Endothelial cell of umbilical vein (primary cell): ENCODE measurements around the gene MANEAL. TPM values are rescaled to one million over a fixed set of nuclear protein-coding genes. Genes with fewer than 3 reads are reported as not detected.
A peak's percentile ranks its signal among the peaks of the same experiment; 100 is the strongest.

Source experiments
- BruUV-seq: library from RNA; stranded (reverse); fragments of 400-500 nt; replicated peaks from 2 replicates; lab custom pipeline; 2021; lab: Mats Ljungman, UMichigan
- CTCF ChIA-PET: fragments of 300-600, 350-600 bp; sonication (Branson Sonifier 250); formaldehyde crosslinking; loops from one replicate; lab custom pipeline; 2021; ENCODE audit warnings: antibody characterized with exemption, inconsistent platforms; lab: Charles Lee
- POLR2A ChIA-PET: fragments of 300-600, 350-600 bp; sonication (Branson Sonifier 250); formaldehyde crosslinking; loops from one replicate; lab custom pipeline; 2021; ENCODE audit warnings: antibody characterized with exemption, inconsistent platforms; lab: Charles Lee
- DNase-seq: peaks from one replicate; pipeline ENCODE4 v3.0.0-alpha.2; 2011; ENCODE audit warnings: low read depth, low spot score
- FAIRE-seq: peaks from 2 replicates; lab custom pipeline; 2011; peaks lifted over from hg19 to GRCh38; lab: Jason Lieb, UNC
- H2AFZ ChIP-seq: 2 replicates; pipeline ENCODE4 v1.6.0; 2012; ENCODE audit warnings: low read depth, low read length, control low read depth, inconsistent platforms
- H3K27ac ChIP-seq: 2 replicates; pipeline ENCODE4 v1.5.1; 2011; ENCODE audit warnings: low read depth, mild to moderate bottlenecking, control low read depth, low read length, moderate library complexity; ENCODE audit not compliant: insufficient read depth
- H3K27me3 ChIP-seq, 2 experiments: 2 replicates each; pipeline versions ENCODE4 v1.6.0 to v1.6.1; 2011; ENCODE audit warnings: low read length in 2 of 2, mixed read lengths in 1 of 2; ENCODE audit not compliant: control insufficient read depth in 2 of 2, insufficient read depth in 2 of 2
- H3K36me3 ChIP-seq, 2 experiments: 2 replicates in 1 of 2; 3 replicates in 1 of 2; pipeline ENCODE4 v1.5.1; 2011; ENCODE audit warnings: low read length in 2 of 2, mild to moderate bottlenecking in 1 of 2, moderate library complexity in 1 of 2; ENCODE audit not compliant: control insufficient read depth in 2 of 2, insufficient read depth in 2 of 2; ENCODE audit errors: extremely low read depth in 1 of 2
- H3K4me1 ChIP-seq: 3 replicates; pipeline ENCODE4 v1.5.1; 2011; ENCODE audit warnings: mild to moderate bottlenecking, low read length; ENCODE audit not compliant: control insufficient read depth, insufficient read depth; ENCODE audit errors: extremely low read depth
- H3K4me2 ChIP-seq: 2 replicates; pipeline ENCODE4 v1.6.1; 2011; ENCODE audit warnings: low read length, control low read depth, mixed read lengths; ENCODE audit not compliant: insufficient read depth
- H3K4me3 ChIP-seq, 3 experiments: fragments of 200-600 bp in 1 of 3; sonication (generic), shearing (Covaris generic) in 1 of 3; replicated peaks in 1 of 3; 2 replicates each; pipeline ENCODE4 v1.5.1; 2011 to 2016; ENCODE audit warnings: control low read depth in 3 of 3, low read length in 3 of 3, mild to moderate bottlenecking in 2 of 3, inconsistent platforms in 1 of 3, low read depth in 1 of 3, moderate library complexity in 1 of 3; ENCODE audit not compliant: insufficient read depth in 1 of 3
- H3K79me2 ChIP-seq: 2 replicates; pipeline ENCODE4 v1.6.0; 2012; ENCODE audit warnings: low read length, inconsistent platforms; ENCODE audit not compliant: control insufficient read depth, insufficient read depth
- H3K9ac ChIP-seq: replicated peaks from 2 replicates; pipeline ENCODE3; 2011; ENCODE audit warnings: low read length, control low read depth; ENCODE audit not compliant: insufficient read depth; ENCODE audit errors: extremely low read depth
- H3K9me1 ChIP-seq: replicated peaks from 3 replicates; pipeline ENCODE4 v1.6.0; 2011; ENCODE audit warnings: mild to moderate bottlenecking, low read length; ENCODE audit not compliant: control insufficient read depth, insufficient read depth; ENCODE audit errors: extremely low read depth
- H3K9me3 ChIP-seq: replicated peaks from 2 replicates; pipeline ENCODE4 v1.5.1; 2012; ENCODE audit warnings: low read length, inconsistent platforms; ENCODE audit not compliant: control insufficient read depth, insufficient read depth
- H4K20me1 ChIP-seq: replicated peaks from 2 replicates; pipeline ENCODE3; 2011; ENCODE audit warnings: mild to moderate bottlenecking, low read length; ENCODE audit not compliant: control insufficient read depth, insufficient read depth; ENCODE audit errors: extremely low read depth
- EZH2 ChIP-seq: IDR thresholded peaks from 2 replicates; pipeline ENCODE4 v1.6.1; 2012; ENCODE audit warnings: borderline replicate concordance, low read depth, mild to moderate bottlenecking, moderate library complexity, low read length, inconsistent platforms; ENCODE audit not compliant: severe bottlenecking
- FOS ChIP-seq: IDR thresholded peaks from 2 replicates; pipeline ENCODE4 v1.6.1; 2011; ENCODE audit warnings: mild to moderate bottlenecking, low read length, moderate library complexity, borderline replicate concordance; ENCODE audit not compliant: insufficient read depth
- GATA2 ChIP-seq: IDR thresholded peaks from 2 replicates; pipeline ENCODE4 v1.7.0; 2011; ENCODE audit warnings: low read depth, mild to moderate bottlenecking, moderate library complexity, mixed read lengths, low read length; ENCODE audit not compliant: insufficient read length, insufficient read depth
- JUN ChIP-seq: IDR thresholded peaks from 2 replicates; pipeline ENCODE4 v1.6.1; 2011; ENCODE audit warnings: borderline replicate concordance, low read depth; ENCODE audit not compliant: insufficient read length, insufficient read depth
- MYC ChIP-seq: IDR thresholded peaks from one replicate; pipeline ENCODE4 v1.6.1; 2011; ENCODE audit warnings: mild to moderate bottlenecking, low read depth, low read length
- POLR2A ChIP-seq: IDR thresholded peaks from 2 replicates; pipeline ENCODE4 v1.6.1; 2012; ENCODE audit warnings: low read depth, mild to moderate bottlenecking, control low read depth, low read length
- POLR2AphosphoS5 ChIP-seq: IDR thresholded peaks from 2 replicates; pipeline ENCODE4 v1.6.1; 2012; ENCODE audit warnings: low read depth, mild to moderate bottlenecking, control low read depth, low read length, moderate library complexity; ENCODE audit not compliant: insufficient read depth
- dilution Hi-C: fragments of 300-500 bp; cut with MboI; formaldehyde crosslinking; loops from one replicate; pipeline ENCODE4 v1.15.0; 2019; ENCODE audit warnings: low sequenced_read_pairs; ENCODE audit not compliant: extremely low pct_ligation_motif_present
- intact Hi-C: fragments of 100-400 bp; cut with micrococcal nuclease; formaldehyde crosslinking; loops from one replicate; pipeline ENCODE4 v1.10.0; 2022
- polyA plus RNA-seq, 4 experiments: library from polyadenylated mRNA; depleted of rRNA in 3 of 4; stranded (reverse) in 3 of 4; unstranded in 1 of 4; fragments of >200 nt; gene quantifications; 2 replicates each; pipeline versions ENCODE4 v1.2.1 to v1.2.3, GENCODE V29; 2011 to 2012; ENCODE audit warnings: missing spikeins in 1 of 4
- total RNA-seq: library from RNA; stranded (reverse); gene quantifications from 2 replicates; pipeline ENCODE4 v1.2.3, GENCODE V29; 2021
- TF ChIP-seq, protein P1 (sequence below): IDR thresholded peaks from 2 replicates; pipeline ENCODE4 v1.6.1; 2011; ENCODE audit not compliant: insufficient read depth, insufficient read length
- TF ChIP-seq, protein P2 (sequence below), 2 donors: IDR thresholded peaks; 1 replicate in 1 of 2; 2 replicates in 1 of 2; pipeline ENCODE4 v1.5.1; 2011; ENCODE audit warnings: low read length in 2 of 2, mild to moderate bottlenecking in 2 of 2, moderate library complexity in 2 of 2, control low read depth in 1 of 2, inconsistent platforms in 1 of 2, low read depth in 1 of 2; ENCODE audit not compliant: insufficient read depth in 1 of 2; ENCODE audit errors: extremely low read depth in 1 of 2

Gene MANEAL
- total and polyA plus RNA-seq, 2 donors (not counting 3 experiments of a cell fraction or from before 2014, with no cell fraction given), result 0.66 to 1.3 TPM

DNA sequence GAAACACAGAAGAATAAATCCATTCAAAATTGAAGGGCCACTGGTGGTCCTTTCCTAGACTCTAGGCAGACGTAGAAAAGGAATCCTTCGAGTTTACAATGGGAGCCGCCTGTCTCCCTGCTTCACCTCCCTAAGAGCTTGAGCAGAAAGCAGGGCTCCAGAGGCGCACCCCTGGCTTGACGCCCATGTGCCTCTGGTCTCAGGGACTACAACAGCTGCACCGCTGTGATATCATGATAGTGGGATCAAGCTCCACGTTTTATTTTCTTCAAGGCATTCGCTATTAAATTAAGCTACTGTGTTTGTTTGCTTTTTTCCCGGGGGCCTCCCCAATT, 13.5 kb downstream of the MANEAL start:
- H3K4me3 ChIP-seq, result peak overlapping the region; percentile 66 to 93 (median 83)
- H3K27me3 ChIP-seq, result no peaks in the 10 kb centered on the region
- no peaks in the 10 kb centered on the region for H3K9me1 ChIP-seq
- POLR2A ChIA-PET, result interaction anchor here (2.6 kb wide), 1 partner anchor 52 kb away, joined by 10 read pairs; the partner anchor contains the start of gene MTF1
- peak overlapping the region; percentile 91 for H3K9ac ChIP-seq
- CTCF ChIA-PET, result interaction anchor here (3.3 kb wide), 1 partner anchor 52 kb away, joined by 32 read pairs; the partner anchor contains the start of gene MTF1
- H3K27ac ChIP-seq, result peak overlapping the region; percentile 91
- FAIRE-seq, result no peak
- peaks cover 4% of the 10 kb centered on the region for H4K20me1 ChIP-seq
- dilution Hi-C loops (no loop called here), intact Hi-C loops (loop anchor here (5.0 kb wide), 3 partner anchors 125 to 335 kb away; partner anchors contain the start of gene ZC3H12A)
- H3K9me3 ChIP-seq, result no peaks in the 10 kb centered on the region
- no peak for DNase-seq
- peaks cover 19 to 31% of the 10 kb centered on the region in 2 experiments for H3K36me3 ChIP-seq
- H3K4me1 ChIP-seq, result peaks cover 13% of the 10 kb centered on the region
- no peak for TF ChIP-seq EZH2
- no peak for TF ChIP-seq GATA2
- no peak for TF ChIP-seq POLR2AphosphoS5
- no peak for TF ChIP-seq JUN
- peaks cover 23% of the 10 kb centered on the region for H3K79me2 ChIP-seq
- TSS peak; percentile 29 for BruUV-seq
- no peak overlapping the region for H2AFZ ChIP-seq
- H3K4me2 ChIP-seq, result peak overlapping the region; percentile 93

DNA sequence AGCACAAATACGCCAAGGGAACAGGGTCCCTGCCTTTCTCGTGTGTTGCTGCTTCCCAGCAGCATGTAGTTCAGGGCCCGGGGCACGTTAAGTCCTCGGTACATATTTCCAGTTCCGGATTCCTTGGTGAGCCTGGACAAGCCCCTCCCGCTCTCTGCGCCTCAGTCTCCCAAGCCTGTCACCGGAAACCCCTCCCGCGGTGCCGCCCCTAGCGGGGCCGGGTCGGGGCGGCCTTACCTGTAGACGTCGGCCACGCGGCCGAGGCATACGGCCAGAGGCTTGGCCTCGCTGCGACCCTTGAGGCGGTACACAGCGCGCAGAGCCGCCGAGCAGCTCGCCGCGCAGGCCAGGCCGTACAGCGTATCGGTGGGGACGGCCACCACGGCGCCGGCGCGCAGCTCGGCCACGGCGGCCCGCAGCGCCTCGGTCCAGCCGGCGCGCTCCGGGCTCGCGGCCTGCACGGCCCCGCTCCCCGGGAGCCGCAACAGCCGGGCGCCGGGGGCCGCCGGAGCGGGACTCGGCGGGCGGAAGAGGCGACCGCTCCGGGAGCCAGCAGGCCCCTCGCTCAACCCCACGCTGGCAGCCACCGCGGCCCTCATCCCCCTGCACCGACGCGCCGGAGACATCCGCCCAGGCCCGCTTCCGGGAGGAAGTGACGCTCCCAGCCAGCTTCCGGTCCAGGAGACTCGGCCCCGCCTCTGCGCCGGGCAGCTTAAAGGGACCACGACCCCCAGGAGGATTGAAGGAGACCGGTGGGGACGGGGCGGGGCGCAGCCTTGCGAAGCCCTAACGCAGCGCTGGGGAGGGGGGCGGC, 14.1 kb downstream of the MANEAL start, which contains the start of the genes C1orf122 and YRDC:
Gene C1orf122, plus strand, starts transcription at position 236 of the 814 bp plus-strand sequence. CDS start 615 bp downstream, outside the sequence.
Gene YRDC, minus strand, starts transcription at position 654 of the 814 bp plus-strand sequence. Its CDS starts 28 bp downstream, at position 626.
- H3K4me2 ChIP-seq, result peak within 1 kb of the TSS; percentile 93
- DNase-seq, result peak; percentile 93
- H4K20me1 ChIP-seq, result peaks cover 4% of the 10 kb centered on the region
- H3K27me3 ChIP-seq, result no peaks in the 10 kb centered on the region
- peak within 1 kb of the TSS; percentile 91 for H3K27ac ChIP-seq
- peak within 1 kb of the TSS; percentile 91 for H3K9ac ChIP-seq
- peaks cover 23% of the 10 kb centered on the region for H3K79me2 ChIP-seq
- H3K36me3 ChIP-seq, result peaks cover 15 to 28% of the 10 kb centered on the region in 2 experiments
- no TSS peak for BruUV-seq
- FAIRE-seq, result peak; percentile 93
- peaks cover 13% of the 10 kb centered on the region for H3K4me1 ChIP-seq
- no peaks in the 10 kb centered on the region for H3K9me1 ChIP-seq
- CTCF ChIA-PET, result interaction anchor here (0.7 to 3.3 kb wide), 4 partner anchors 9 to 243 kb away, joined by 3 to 32 read pairs (median 3); partner anchors contain the start of gene MTF1
- H2AFZ ChIP-seq, result peak within 1 kb of the TSS; percentile 36
- no peaks in the 10 kb centered on the region for H3K9me3 ChIP-seq
- peak within 1 kb of the TSS; percentile 66 to 93 (median 83) for H3K4me3 ChIP-seq
- dilution Hi-C loops (no loop called here), intact Hi-C loops (loop anchor here (1.0 to 5.0 kb wide), 7 partner anchors 52 to 335 kb away; partner anchors contain the start of genes CDCA8, DNALI1, INPP5B and MTF1)
- POLR2A ChIA-PET, result interaction anchor here (0.7 to 2.6 kb wide), 2 partner anchors 51 to 96 kb away, joined by 3 to 10 read pairs; partner anchors contain the start of gene MTF1
- TF ChIP-seq, protein P1, sequence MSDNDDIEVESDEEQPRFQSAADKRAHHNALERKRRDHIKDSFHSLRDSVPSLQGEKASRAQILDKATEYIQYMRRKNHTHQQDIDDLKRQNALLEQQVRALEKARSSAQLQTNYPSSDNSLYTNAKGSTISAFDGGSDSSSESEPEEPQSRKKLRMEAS, result peak; percentile 2
- TF ChIP-seq FOS, result no peak
- no peak for TF ChIP-seq POLR2A
- TF ChIP-seq, protein P2, sequence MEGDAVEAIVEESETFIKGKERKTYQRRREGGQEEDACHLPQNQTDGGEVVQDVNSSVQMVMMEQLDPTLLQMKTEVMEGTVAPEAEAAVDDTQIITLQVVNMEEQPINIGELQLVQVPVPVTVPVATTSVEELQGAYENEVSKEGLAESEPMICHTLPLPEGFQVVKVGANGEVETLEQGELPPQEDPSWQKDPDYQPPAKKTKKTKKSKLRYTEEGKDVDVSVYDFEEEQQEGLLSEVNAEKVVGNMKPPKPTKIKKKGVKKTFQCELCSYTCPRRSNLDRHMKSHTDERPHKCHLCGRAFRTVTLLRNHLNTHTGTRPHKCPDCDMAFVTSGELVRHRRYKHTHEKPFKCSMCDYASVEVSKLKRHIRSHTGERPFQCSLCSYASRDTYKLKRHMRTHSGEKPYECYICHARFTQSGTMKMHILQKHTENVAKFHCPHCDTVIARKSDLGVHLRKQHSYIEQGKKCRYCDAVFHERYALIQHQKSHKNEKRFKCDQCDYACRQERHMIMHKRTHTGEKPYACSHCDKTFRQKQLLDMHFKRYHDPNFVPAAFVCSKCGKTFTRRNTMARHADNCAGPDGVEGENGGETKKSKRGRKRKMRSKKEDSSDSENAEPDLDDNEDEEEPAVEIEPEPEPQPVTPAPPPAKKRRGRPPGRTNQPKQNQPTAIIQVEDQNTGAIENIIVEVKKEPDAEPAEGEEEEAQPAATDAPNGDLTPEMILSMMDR (IDR thresholded peaks at IDR 0.05; ENCODE audit: extremely low read depth in 1 of 2, insufficient read depth in 1 of 2, low read depth in 1 of 2, low read length in 2 of 2), result no peak
- TF ChIP-seq MYC, result peak; percentile 78
- TF ChIP-seq POLR2AphosphoS5, result peak; percentile 44
